Common myeloid progenitor, CD34-positive (primary cell): ENCODE measurements around the gene CKAP4.

Experiments used
- CTCF ChIA-PET: fragments of 350-600 bp; sonication (Branson Sonifier 250); formaldehyde crosslinking; loops from one replicate; lab custom pipeline; 2021; ENCODE audit warnings: antibody characterized with exemption; lab: Charles Lee
- POLR2A ChIA-PET: fragments of 350-600 bp; sonication (Branson Sonifier 250); formaldehyde crosslinking; loops from one replicate; lab custom pipeline; 2021; ENCODE audit warnings: antibody characterized with exemption; lab: Charles Lee
- DNase-seq, 3 donors: peaks; one replicate each; pipeline versions ENCODE4 v3.0.0 to v3.0.0-alpha.2; 2013
- H3K27ac ChIP-seq, 2 experiments: 1 replicate in 1 of 2; 2 replicates in 1 of 2; pipeline ENCODE4 v1.7.0; 2013; ENCODE audit warnings: inconsistent platforms in 2 of 2, low read length in 2 of 2, mild to moderate bottlenecking in 2 of 2, low read depth in 1 of 2, moderate library complexity in 1 of 2; ENCODE audit not compliant: severe bottlenecking in 2 of 2, insufficient read depth in 1 of 2, poor library complexity in 1 of 2
- H3K27me3 ChIP-seq, 5 experiments: replicated peaks in 2 of 5; 1 replicate in 3 of 5; 2 replicates in 2 of 5; pipeline versions ENCODE4 v1.6.1 to v1.7.0; 2013; ENCODE audit warnings: low read length in 4 of 5, mild to moderate bottlenecking in 2 of 5, moderate library complexity in 2 of 5, inconsistent platforms in 1 of 5; ENCODE audit not compliant: insufficient read depth in 5 of 5, control insufficient read depth in 4 of 5
- H3K36me3 ChIP-seq, 4 experiments: 1 replicate in 2 of 4; 2 replicates in 2 of 4; pipeline versions ENCODE4 v1.6.1 to v1.7.0; 2013; ENCODE audit warnings: low read length in 3 of 4, control low read depth in 1 of 4, mild to moderate bottlenecking in 1 of 4; ENCODE audit not compliant: control insufficient read depth in 4 of 4, insufficient read depth in 4 of 4
- H3K4me1 ChIP-seq, 4 experiments: 1 replicate in 3 of 4; 2 replicates in 1 of 4; pipeline versions ENCODE4 v1.6.1 to v1.7.1; 2013; ENCODE audit warnings: low read length in 3 of 4, mild to moderate bottlenecking in 3 of 4, control low read depth in 1 of 4, inconsistent platforms in 1 of 4, moderate library complexity in 1 of 4; ENCODE audit not compliant: control insufficient read depth in 4 of 4, insufficient read depth in 4 of 4; ENCODE audit errors: control extremely low read depth in 1 of 4
- H3K4me3 ChIP-seq, 7 experiments: 1 replicate in 4 of 7; 2 replicates in 3 of 7; pipeline versions ENCODE4 v1.5.1 to v1.7.0; 2013; ENCODE audit warnings: mild to moderate bottlenecking in 7 of 7, low read length in 6 of 7, moderate library complexity in 6 of 7, inconsistent platforms in 2 of 7, low read depth in 2 of 7, control low read depth in 1 of 7; ENCODE audit not compliant: insufficient read depth in 4 of 7, control insufficient read depth in 1 of 7; ENCODE audit errors: extremely low read depth in 1 of 7
- H3K9me3 ChIP-seq, 5 experiments: 1 replicate in 4 of 5; 2 replicates in 1 of 5; pipeline versions ENCODE4 v1.6.1 to v1.7.1; 2013; ENCODE audit warnings: low read length in 4 of 5, mild to moderate bottlenecking in 2 of 5, inconsistent platforms in 1 of 5, low read depth in 1 of 5, moderate library complexity in 1 of 5; ENCODE audit not compliant: control insufficient read depth in 4 of 5, insufficient read depth in 2 of 5; ENCODE audit errors: control extremely low read depth in 1 of 5
- WGBS: methylation state at CpG from one replicate; pipeline ENCODE4 v1.1.5; 2013; ENCODE audit not compliant: insufficient coverage; 5-methylcytosine and 5-hydroxymethylcytosine counted together

CKAP4 gene

DNA sequence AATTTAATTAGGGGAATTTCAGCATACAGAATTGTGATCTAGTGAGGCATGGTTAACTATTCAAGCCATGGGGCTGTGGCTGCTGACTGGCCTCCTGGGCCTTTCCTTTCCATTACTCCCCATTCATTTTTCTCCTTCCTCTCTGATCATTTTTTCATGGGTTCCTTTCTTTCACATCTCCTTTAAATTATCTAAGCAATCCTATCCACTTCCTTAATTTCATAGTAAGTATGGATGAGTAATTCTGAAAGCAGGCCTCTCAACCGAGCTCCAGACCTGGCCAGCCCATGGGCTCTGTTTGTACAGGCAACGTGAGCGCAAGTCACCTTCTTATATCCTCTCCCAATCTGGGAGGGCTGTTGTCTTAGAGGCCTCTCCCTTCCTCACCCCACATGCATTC, 13.4 kb downstream of the CKAP4 start:
- CTCF ChIA-PET = interaction anchor here (1.1 to 1.2 kb wide), 2 partner anchors 123 to 529 kb away, joined by 3 read pairs; partner anchors contain the start of gene POLR3B
- Histone ChIP-seq H3K36me3 (peaks cover 0 to 2% (median 0%) of the 10 kb centered on the region in 4 experiments), H3K27ac (no peak overlapping the region), H3K4me3 (no peak overlapping the region), H3K9me3 (no peaks in the 10 kb centered on the region), H3K4me1 (no peaks in the 10 kb centered on the region), H3K27me3 (peaks cover 0 to 16% (median 4%) of the 10 kb centered on the region in 5 experiments)
- no peak for DNase-seq
- POLR2A ChIA-PET = no interaction called here
- 100% methylated on average over 2 of the region's 3 CpGs for WGBS

- H3K9me3 ChIP-seq = no peaks in the 10 kb centered on the region
- no peak overlapping the region for H3K27ac ChIP-seq
- DNase-seq = no peak
- 99% methylated on average over 25 of the region's 26 CpGs for WGBS
- H3K4me1 ChIP-seq = no peaks in the 10 kb centered on the region
- H3K27me3 ChIP-seq = peaks cover 0 to 20% (median 6%) of the 10 kb centered on the region in 5 experiments
- ChIA-PET CTCF (interaction anchor here (1.3 to 1.5 kb wide), 3 partner anchors 9 to 112 kb away, joined by 3 to 5 read pairs (median 4); no protein-coding TSS in a partner anchor), POLR2A (no interaction called here)
- H3K4me3 ChIP-seq = no peak overlapping the region
- H3K36me3 ChIP-seq = no peaks in the 10 kb centered on the region
Observed at GRCh38 chr12:106233011-106233410, 14.8 kb downstream of the CKAP4 start.

DNA sequence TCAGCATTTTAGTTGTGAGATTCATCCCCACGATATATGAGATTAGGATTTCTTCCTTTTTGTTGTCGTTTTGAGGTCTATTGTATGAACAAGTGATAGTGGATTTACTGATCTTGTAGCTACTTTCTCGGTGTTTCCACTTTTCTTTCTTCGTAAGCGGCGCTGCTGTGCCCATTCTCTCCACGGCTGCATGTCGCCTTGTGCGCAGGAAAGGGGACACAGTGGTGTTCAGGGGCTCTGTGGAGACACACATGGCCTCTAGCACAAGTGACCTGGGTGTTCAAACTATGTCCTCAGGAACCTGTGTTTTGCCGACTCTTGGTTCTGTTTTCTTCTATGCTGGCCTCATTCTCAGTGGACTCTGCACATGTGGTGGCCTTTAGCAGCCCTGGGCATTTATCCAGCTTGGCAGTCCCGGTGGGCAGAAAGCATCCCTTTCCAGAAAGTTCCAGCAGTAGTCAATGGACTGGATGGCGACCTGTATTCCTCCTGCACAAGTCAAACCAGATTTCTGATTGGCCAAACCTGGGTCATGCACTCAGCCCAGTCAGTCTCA, 18.7 kb downstream of the CKAP4 start:
- CTCF ChIA-PET = interaction anchor here (1.0 to 4.5 kb wide), 5 partner anchors 13 to 128 kb away, joined by 3 to 43 read pairs (median 5); partner anchors contain the start of gene POLR3B
- Histone ChIP-seq H3K4me3 (no peak overlapping the region), H3K36me3 (no peaks in the 10 kb centered on the region), H3K4me1 (no peaks in the 10 kb centered on the region), H3K9me3 (no peaks in the 10 kb centered on the region), H3K27ac (no peak overlapping the region), H3K27me3 (peaks cover 0 to 20% (median 8%) of the 10 kb centered on the region in 5 experiments)
- no peak for DNase-seq
- 92% methylated on average over 10 of the region's 12 CpGs for WGBS
- POLR2A ChIA-PET = interaction anchor here (0.6 kb wide), 1 partner anchor 51 kb away, joined by 3 read pairs; no protein-coding TSS in a partner anchor

GRCh38 chr12:106228320-106228710, 19.5 kb downstream of the CKAP4 start:
- no peak for DNase-seq
- peaks cover 0 to 20% (median 8%) of the 10 kb centered on the region in 5 experiments for H3K27me3 ChIP-seq
- CTCF ChIA-PET = interaction anchor here (0.7 to 4.5 kb wide), 6 partner anchors 14 to 128 kb away, joined by 3 to 43 read pairs (median 16); partner anchors contain the start of gene POLR3B
- no peaks in the 10 kb centered on the region for H3K36me3 ChIP-seq
- H3K4me3 ChIP-seq = no peak overlapping the region
- no peaks in the 10 kb centered on the region for H3K4me1 ChIP-seq
- no peak overlapping the region for H3K27ac ChIP-seq
- H3K9me3 ChIP-seq = no peaks in the 10 kb centered on the region
- POLR2A ChIA-PET = interaction anchor here (0.6 kb wide), 1 partner anchor 52 kb away, joined by 3 read pairs; no protein-coding TSS in a partner anchor
- WGBS = 60% methylated on average over 2 of the region's 7 CpGs

DNA sequence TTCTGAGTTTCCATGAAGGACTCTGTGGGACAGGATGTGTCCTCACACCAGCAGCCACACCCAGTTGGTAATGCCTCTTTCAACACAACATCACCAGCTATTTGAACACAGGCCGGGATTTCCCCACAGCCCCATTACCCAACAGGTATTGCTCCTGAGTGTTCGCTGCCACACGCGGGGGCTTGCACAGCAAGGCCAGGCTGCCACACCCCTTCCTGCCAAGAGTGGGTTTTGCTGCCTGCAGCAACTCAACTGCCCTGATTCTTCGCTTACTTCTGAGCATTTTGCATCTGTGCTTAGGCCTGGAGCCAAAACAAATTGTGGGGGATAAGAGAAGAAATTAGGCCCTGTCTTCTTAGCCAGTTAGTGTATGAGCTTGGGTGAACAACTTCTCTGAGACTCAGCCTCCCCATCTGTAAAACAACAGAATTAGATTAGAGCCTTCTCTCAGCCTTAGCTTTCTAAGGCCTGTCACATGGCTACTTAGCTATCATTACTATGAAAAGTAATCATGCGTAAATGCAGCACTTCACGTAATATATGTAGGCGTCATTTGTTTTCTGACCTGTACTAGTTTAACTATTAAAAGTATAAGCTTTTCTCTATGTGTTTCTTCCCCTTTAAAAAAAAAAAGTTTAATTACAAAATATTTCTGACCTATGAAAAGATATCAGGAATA, 20.0 kb downstream of the CKAP4 start:
- H3K4me3 ChIP-seq = no peak overlapping the region
- DNase-seq = peak in 1 of 3 donors; percentile 22
- POLR2A ChIA-PET = interaction anchor here (1.0 kb wide), 1 partner anchor 83 kb away, joined by 6 read pairs; no protein-coding TSS in a partner anchor
- no peaks in the 10 kb centered on the region for H3K4me1 ChIP-seq
- no peaks in the 10 kb centered on the region for H3K9me3 ChIP-seq
- CTCF ChIA-PET = interaction anchor here (0.7 to 4.5 kb wide), 14 partner anchors 8 to 807 kb away, joined by 3 to 43 read pairs (median 6); partner anchors contain the start of gene POLR3B
- H3K27me3 ChIP-seq = peaks cover 0 to 20% (median 8%) of the 10 kb centered on the region in 5 experiments
- 94% methylated on average over 5 of the region's 8 CpGs for WGBS
- H3K36me3 ChIP-seq = no peaks in the 10 kb centered on the region
- H3K27ac ChIP-seq = no peak overlapping the region

DNA sequence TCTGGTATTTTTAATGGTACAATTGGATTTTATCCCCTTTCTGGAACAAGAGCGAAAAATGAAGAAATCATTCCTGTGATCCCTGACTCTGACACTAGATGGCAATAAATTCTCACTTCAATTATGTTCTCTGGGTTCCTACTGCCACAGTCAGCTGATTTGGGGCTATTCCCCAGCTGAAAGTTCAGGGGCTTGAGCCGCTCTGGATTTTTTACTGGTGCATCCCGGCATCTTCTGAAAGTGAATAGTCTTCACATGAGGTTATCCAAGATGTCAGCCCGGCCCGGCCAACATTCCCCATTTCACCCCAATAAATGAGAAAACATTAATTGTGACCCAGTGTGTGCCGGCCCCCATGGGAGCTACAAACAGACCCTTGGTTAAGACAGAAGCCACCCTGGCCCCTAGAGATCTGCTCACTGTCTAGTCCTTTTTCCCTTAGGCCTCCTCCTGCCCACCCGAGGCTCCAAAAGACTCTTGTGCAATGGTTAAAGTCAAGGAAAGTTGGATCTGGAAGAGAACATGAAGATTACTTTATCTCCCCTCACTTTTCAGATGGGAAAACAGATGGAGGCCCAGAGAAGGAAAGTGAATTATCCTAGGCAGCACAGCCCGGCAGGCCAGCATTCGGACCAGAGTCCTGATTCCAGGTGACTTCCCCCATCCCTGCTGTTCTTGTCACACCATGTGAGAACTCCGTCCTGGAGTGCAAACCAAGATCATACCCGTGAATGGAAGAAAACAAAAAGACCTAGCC, 20.8 kb downstream of the CKAP4 start:
- Histone ChIP-seq H3K4me1 (no peaks in the 10 kb centered on the region), H3K27ac (no peak overlapping the region), H3K27me3 (peaks cover 0 to 20% (median 8%) of the 10 kb centered on the region in 5 experiments), H3K9me3 (no peaks in the 10 kb centered on the region), H3K4me3 (no peak overlapping the region), H3K36me3 (no peaks in the 10 kb centered on the region)
- CTCF ChIA-PET = interaction anchor here (0.7 to 4.5 kb wide), 15 partner anchors 8 to 813 kb away, joined by 3 to 43 read pairs (median 7); partner anchors contain the start of gene POLR3B
- DNase-seq = peak; percentile 43 to 73 (median 70)
- POLR2A ChIA-PET = interaction anchor here (1.0 kb wide), 1 partner anchor 83 kb away, joined by 6 read pairs; no protein-coding TSS in a partner anchor
- WGBS = 57% methylated on average over 8 of the region's 11 CpGs
